Esophagus (tissue), 2 donors: ENCODE data around the gene SMYD5. TPM values are rescaled to one million over a fixed set of nuclear protein-coding genes. Genes with fewer than 3 reads are reported as not detected.

ENCODE experiments used
- H3K27ac ChIP-seq, 2 donors: one replicate each; pipeline ENCODE4 v1.5.1; 2013; ENCODE audit warnings: low read depth in 2 of 2, mild to moderate bottlenecking in 2 of 2, inconsistent platforms in 1 of 2, low read length in 1 of 2, moderate library complexity in 1 of 2
- H3K27me3 ChIP-seq, 2 donors: one replicate each; pipeline ENCODE4 v1.6.1; 2013; ENCODE audit warnings: low read length in 2 of 2, control low read depth in 1 of 2, mild to moderate bottlenecking in 1 of 2; ENCODE audit not compliant: insufficient read depth in 2 of 2, control insufficient read depth in 1 of 2
- H3K36me3 ChIP-seq, 2 donors: one replicate each; pipeline ENCODE4 v1.6.1; 2013; ENCODE audit warnings: low read length in 1 of 2; ENCODE audit not compliant: control insufficient read depth in 2 of 2, insufficient read depth in 2 of 2
- H3K4me1 ChIP-seq, 2 donors: one replicate each; pipeline ENCODE4 v1.6.1; 2013; ENCODE audit warnings: low read length in 1 of 2; ENCODE audit not compliant: control insufficient read depth in 2 of 2, insufficient read depth in 2 of 2
- H3K4me3 ChIP-seq, 2 donors: one replicate each; pipeline ENCODE4 v1.5.1; 2013; ENCODE audit warnings: low read length in 2 of 2, mild to moderate bottlenecking in 2 of 2, low read depth in 1 of 2, moderate library complexity in 1 of 2
- H3K9me3 ChIP-seq, 2 donors: one replicate each; pipeline ENCODE4 v1.6.1; 2013; ENCODE audit warnings: mild to moderate bottlenecking in 2 of 2, low read depth in 1 of 2, low read length in 1 of 2, moderate library complexity in 1 of 2; ENCODE audit not compliant: control insufficient read depth in 2 of 2, insufficient read depth in 1 of 2
- WGBS, 2 donors: extraction: QIAGEN DNeasy Blood & Tissue Kit; methylation state at CpG; one replicate each; pipeline ENCODE4 v1.1.7; 2013; 5-methylcytosine and 5-hydroxymethylcytosine counted together
- polyA plus RNA-seq, 2 donors: library from polyadenylated mRNA; stranded (reverse); fragments of 200-250 nt; gene quantifications; one replicate each; pipeline ENCODE4 v1.2.3, GENCODE V29; 2013
- donor health status: healthy with polysubstance abuse.
- donor health status: Bipolar disorder and iron deficiency.

Gene SMYD5
- polyA plus RNA-seq, 2 donors, result 12.6 to 13.6 TPM

GRCh38 chr2:73217160-73217559, 3.1 kb downstream of the SMYD5 start:
- Histone ChIP-seq H3K36me3 (peaks cover 0 to 16% of the 10 kb centered on the region in 2 donors), H3K27ac (no peak overlapping the region), H3K4me3 (no peak overlapping the region), H3K27me3 (no peaks in the 10 kb centered on the region), H3K4me1 (no peaks in the 10 kb centered on the region), H3K9me3 (no peaks in the 10 kb centered on the region)
- 93 to 95% methylated on average over 5 of the region's 5 CpGs for WGBS, 2 donors

DNA sequence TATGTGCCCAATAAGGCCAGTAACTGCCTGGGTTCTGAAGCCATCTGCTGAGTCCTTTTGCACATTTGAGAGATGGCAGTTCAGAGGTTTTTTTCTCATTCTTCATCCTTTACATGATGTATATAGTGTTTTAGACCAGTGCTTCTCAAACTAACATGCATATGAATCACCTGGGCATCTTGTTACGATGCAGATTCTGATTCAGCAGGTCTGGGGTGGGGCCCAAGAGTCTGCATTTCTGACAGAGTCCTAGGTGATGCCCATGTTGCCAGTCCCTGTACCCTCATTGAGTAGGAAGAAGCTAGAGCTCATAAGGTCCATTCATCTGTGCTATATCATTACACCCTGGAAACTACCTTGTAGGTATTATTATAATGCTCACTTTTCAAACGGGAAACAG, 3.8 kb downstream of the SMYD5 start:
- WGBS, 2 donors, result 75 to 80% methylated on average over 2 of the region's 2 CpGs
- Histone ChIP-seq H3K27ac (no peak overlapping the region), H3K36me3 (peaks cover 0 to 18% of the 10 kb centered on the region in 2 donors), H3K9me3 (no peaks in the 10 kb centered on the region), H3K27me3 (no peaks in the 10 kb centered on the region), H3K4me3 (no peak overlapping the region), H3K4me1 (no peaks in the 10 kb centered on the region)

DNA sequence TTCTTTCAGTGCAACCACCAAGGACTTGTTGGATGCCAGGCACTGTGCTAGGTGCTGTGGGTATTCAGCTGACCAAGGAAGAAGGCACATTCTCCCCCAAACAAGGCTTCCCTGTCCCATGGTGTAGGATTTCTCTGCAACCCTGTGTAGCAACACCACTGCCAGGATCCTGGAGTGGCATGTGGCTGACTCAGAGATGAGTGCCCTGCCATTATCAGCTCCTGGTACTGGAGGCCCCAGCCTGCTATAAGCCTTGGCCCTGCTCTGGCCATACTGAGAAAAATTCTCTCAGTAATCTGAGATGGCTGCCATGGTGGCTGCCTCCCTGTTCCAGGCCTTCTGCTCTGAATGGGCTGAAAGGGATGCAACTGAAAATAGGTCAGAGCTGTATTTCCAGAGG, 4.3 kb downstream of the SMYD5 start:
- H3K4me1 ChIP-seq, result no peaks in the 10 kb centered on the region
- H3K27ac ChIP-seq, result no peak overlapping the region
- H3K27me3 ChIP-seq, result no peaks in the 10 kb centered on the region
- no peak overlapping the region for H3K4me3 ChIP-seq
- peaks cover 0 to 21% of the 10 kb centered on the region in 2 donors for H3K36me3 ChIP-seq
- no peaks in the 10 kb centered on the region for H3K9me3 ChIP-seq

- H3K4me1 ChIP-seq, result no peaks in the 10 kb centered on the region
- 90 to 91% methylated on average over 4 of the region's 4 CpGs for WGBS, 2 donors
- no peak overlapping the region for H3K27ac ChIP-seq
- H3K4me3 ChIP-seq, result no peak overlapping the region
- no peaks in the 10 kb centered on the region for H3K9me3 ChIP-seq
- peaks cover 10 to 45% of the 10 kb centered on the region in 2 donors for H3K36me3 ChIP-seq
- no peaks in the 10 kb centered on the region for H3K27me3 ChIP-seq
Observed at GRCh38 chr2:73223821-73224220, 9.8 kb downstream of the SMYD5 start.

GRCh38 chr2:73225513-73226360, 11.7 kb downstream of the SMYD5 start:
- Histone ChIP-seq H3K36me3 (peaks cover 10 to 36% of the 10 kb centered on the region in 2 donors), H3K27me3 (no peaks in the 10 kb centered on the region), H3K4me1 (no peaks in the 10 kb centered on the region), H3K27ac (no peak overlapping the region), H3K9me3 (no peaks in the 10 kb centered on the region), H3K4me3 (no peak overlapping the region)
- WGBS, 2 donors, result 78 to 83% methylated on average over 9 of the region's 9 CpGs

GRCh38 chr2:73227086-73227485, 13.0 kb downstream of the SMYD5 start:
- H3K4me3 ChIP-seq, result no peak overlapping the region
- H3K36me3 ChIP-seq, result peaks cover 10 to 35% of the 10 kb centered on the region in 2 donors
- no peaks in the 10 kb centered on the region for H3K27me3 ChIP-seq
- H3K27ac ChIP-seq, result no peak overlapping the region
- 85 to 86% methylated on average over 3 of the region's 3 CpGs for WGBS, 2 donors
- H3K9me3 ChIP-seq, result no peaks in the 10 kb centered on the region
- H3K4me1 ChIP-seq, result no peaks in the 10 kb centered on the region

DNA sequence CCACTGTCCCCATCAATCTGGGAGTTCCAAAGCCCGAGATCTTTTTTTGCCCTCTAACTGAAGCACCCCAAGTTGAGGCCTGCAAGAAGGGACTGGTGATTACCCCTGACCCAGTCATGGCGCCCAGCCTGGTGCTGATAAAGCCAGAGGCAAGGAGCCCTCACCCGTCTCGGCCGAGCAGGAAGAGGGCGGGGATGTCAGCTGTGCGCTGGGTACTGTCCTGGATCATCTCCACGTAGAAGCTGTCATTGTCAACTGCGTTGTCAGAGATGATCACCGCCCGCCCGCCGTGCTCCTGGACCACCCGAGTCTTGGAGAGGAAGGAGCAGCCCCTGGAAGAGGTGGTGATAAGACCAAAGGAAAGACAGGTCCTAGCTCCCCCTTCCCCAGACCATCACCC, 14.6 kb downstream of the SMYD5 start:
- 84% methylated on average over 14 of the region's 14 CpGs for WGBS, 2 donors
- peaks cover 10 to 27% of the 10 kb centered on the region in 2 donors for H3K36me3 ChIP-seq

DNA sequence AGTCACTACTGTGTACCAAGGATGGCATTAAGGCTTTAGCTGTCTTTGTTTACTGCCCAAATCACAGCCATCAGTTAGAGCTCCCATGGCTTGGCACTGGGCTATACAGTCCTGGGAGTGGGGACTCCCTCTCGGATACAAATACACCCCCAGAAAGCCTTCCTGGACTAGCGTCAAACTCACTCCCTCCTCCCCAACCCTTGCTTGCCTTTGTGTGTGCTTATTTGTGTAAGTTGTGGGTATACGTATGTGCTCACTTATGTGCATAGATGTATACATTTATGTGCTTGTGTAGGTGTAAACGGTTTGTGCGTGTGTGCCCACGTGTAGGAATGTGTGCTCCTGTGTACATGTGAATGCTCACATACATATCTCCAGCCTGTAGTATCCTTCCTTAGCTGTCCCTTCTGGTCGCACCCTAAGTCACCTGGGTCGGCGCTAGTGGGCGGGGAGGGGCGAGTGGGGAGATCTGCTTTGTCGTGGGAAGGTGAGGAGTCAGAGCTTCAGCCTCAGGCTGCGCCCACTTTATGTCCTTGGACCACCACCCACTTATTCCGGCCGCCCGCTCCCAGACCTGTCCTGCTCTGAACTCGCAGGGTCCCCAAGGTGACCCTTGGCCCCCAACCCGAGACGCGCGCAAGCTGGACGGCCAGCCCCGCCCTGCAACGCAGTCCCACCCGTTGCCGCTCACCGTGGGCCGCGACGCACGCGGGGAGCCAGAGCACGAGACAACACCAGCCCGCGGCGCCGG, 18.5 kb downstream of the SMYD5 start:
- WGBS, 2 donors, result 1% methylated on average over 35 to 37 of the region's 37 CpGs
- Histone ChIP-seq H3K4me3 (peak overlapping the region; percentile 69 to 85), H3K36me3 (peaks cover 0 to 6% of the 10 kb centered on the region in 2 donors)

More for the DNA sequence above, 14.6 kb downstream of the SMYD5 start:
- Histone ChIP-seq H3K27me3 (no peaks in the 10 kb centered on the region), H3K9me3 (no peaks in the 10 kb centered on the region), H3K4me1 (peaks cover 0 to 2% of the 10 kb centered on the region in 2 donors), H3K4me3 (no peak overlapping the region), H3K27ac (no peak overlapping the region)

GRCh38 chr2:73233154-73233931, 19.3 kb downstream of the SMYD5 start, which contains the start of gene PRADC1:
Gene PRADC1, minus strand, starts transcription at chr2:73233239. Its CDS starts 79 bp downstream, at chr2:73233160.
- H3K27ac ChIP-seq, result peak within 1 kb of the TSS; percentile 83 to 86
- no peaks in the 10 kb centered on the region for H3K9me3 ChIP-seq
- no peaks in the 10 kb centered on the region for H3K27me3 ChIP-seq
- H3K36me3 ChIP-seq, result peaks cover 4% of the 10 kb centered on the region in 2 donors
- peak within 1 kb of the TSS; percentile 70 to 85 for H3K4me3 ChIP-seq
- H3K4me1 ChIP-seq, result peaks cover 0 to 6% of the 10 kb centered on the region in 2 donors
- WGBS, 2 donors, result 0 to 1% methylated on average over 53 to 67 of the region's 67 CpGs

More for the DNA sequence above, 18.5 kb downstream of the SMYD5 start:
- Histone ChIP-seq H3K4me1 (peaks cover 0 to 6% of the 10 kb centered on the region in 2 donors), H3K9me3 (no peaks in the 10 kb centered on the region), H3K27me3 (no peaks in the 10 kb centered on the region), H3K27ac (peak overlapping the region; percentile 58 to 72)
